Kidney (tissue), 14 donors: Measurements from ENCODE around the gene SMCO2. TPM values are rescaled to one million over a fixed set of nuclear protein-coding genes. Genes with fewer than 3 reads are reported as not detected.

Source experiments
- DNase-seq, 5 donors: peaks; one replicate each; pipeline ENCODE4 v3.0.0-alpha.2; 2013 to 2020
- FAIRE-seq: peaks from 2 replicates; lab custom pipeline; 2012; peaks lifted over from hg19 to GRCh38; lab: Jason Lieb, UNC
- H3K27ac ChIP-seq, 2 donors: one replicate each; pipeline ENCODE4 v1.7.0; 2013; ENCODE audit warnings: low read depth in 2 of 2, low read length in 2 of 2, inconsistent platforms in 1 of 2
- H3K27me3 ChIP-seq: one replicate; pipeline ENCODE4 v1.7.1; 2013; ENCODE audit warnings: low read length, inconsistent platforms; ENCODE audit not compliant: control insufficient read depth, insufficient read depth
- H3K36me3 ChIP-seq, 3 donors: one replicate each; pipeline versions ENCODE4 v1.7.0 to v1.7.1; 2013; ENCODE audit warnings: low read length in 3 of 3, control low read depth in 1 of 3, inconsistent platforms in 1 of 3; ENCODE audit not compliant: insufficient read depth in 3 of 3, control insufficient read depth in 2 of 3
- H3K4me1 ChIP-seq, 3 donors: one replicate each; pipeline versions ENCODE4 v1.7.0 to v1.7.1; 2013; ENCODE audit warnings: low read length in 3 of 3, inconsistent platforms in 1 of 3, low read depth in 1 of 3; ENCODE audit not compliant: control insufficient read depth in 2 of 3, insufficient read depth in 2 of 3
- H3K4me3 ChIP-seq, 3 donors: one replicate each; pipeline versions ENCODE4 v1.7.0 to v1.8.1; 2013; ENCODE audit warnings: low read length in 3 of 3, control low read depth in 1 of 3, inconsistent platforms in 1 of 3
- H3K9ac ChIP-seq, 3 donors: one replicate each; pipeline versions ENCODE4 v1.7.0 to v1.7.1; 2013; ENCODE audit warnings: low read length in 3 of 3, control low read depth in 1 of 3, inconsistent platforms in 1 of 3
- H3K9me3 ChIP-seq, 3 donors: one replicate each; pipeline versions ENCODE4 v1.7.0 to v1.7.1; 2013; ENCODE audit warnings: low read length in 3 of 3, control low read depth in 1 of 3, inconsistent platforms in 1 of 3; ENCODE audit not compliant: control insufficient read depth in 2 of 3, insufficient read depth in 1 of 3
- intact Hi-C: fragments of 100-400 bp; cut with DNase I; formaldehyde crosslinking; loops from one replicate; pipeline ENCODE4 v1.11.1; 2022
- polyA plus RNA-seq: library from polyadenylated mRNA; stranded (reverse); fragments of 350-450 nt; fragmentation: Illumina TruSeq; extraction: RNeasy Lipid Tissue Mini Kit (QIAGEN cat#74804); gene quantifications from one replicate; pipeline ENCODE4 v1.2.3, GENCODE V29; 2014; ENCODE audit warnings: low read depth, low replicate concordance; ENCODE audit not compliant: insufficient read depth
- total RNA-seq: library from RNA; stranded (reverse); fragmentation: NEBNext Ultra II Directional; extraction: Animal tissue kit (Norgen Biotek cat#: 25700); gene quantifications from one replicate; pipeline ENCODE4 v1.2.1, GENCODE V29; 2021
- TF ChIP-seq, protein P1 (sequence below): IDR thresholded peaks from 3 replicates; pipeline ENCODE4 v1.5.1; 2012; ENCODE audit warnings: mild to moderate bottlenecking, moderate library complexity, borderline replicate concordance; ENCODE audit not compliant: insufficient read depth; ENCODE audit errors: extremely low read depth
- donor health status: control.
- donor health status: control.
- donor health status: control.
- donor health status: control.
- donor health status: control.
- donor health status: DM: yes; HTN: yes; CAD: no.
- donor health status: Normal renal cell carcinoma (clear cell type).

SMCO2 gene
- total and polyA plus RNA-seq, 2 donors from 2014 or later = 0.38 TPM; not detected in 1

DNA sequence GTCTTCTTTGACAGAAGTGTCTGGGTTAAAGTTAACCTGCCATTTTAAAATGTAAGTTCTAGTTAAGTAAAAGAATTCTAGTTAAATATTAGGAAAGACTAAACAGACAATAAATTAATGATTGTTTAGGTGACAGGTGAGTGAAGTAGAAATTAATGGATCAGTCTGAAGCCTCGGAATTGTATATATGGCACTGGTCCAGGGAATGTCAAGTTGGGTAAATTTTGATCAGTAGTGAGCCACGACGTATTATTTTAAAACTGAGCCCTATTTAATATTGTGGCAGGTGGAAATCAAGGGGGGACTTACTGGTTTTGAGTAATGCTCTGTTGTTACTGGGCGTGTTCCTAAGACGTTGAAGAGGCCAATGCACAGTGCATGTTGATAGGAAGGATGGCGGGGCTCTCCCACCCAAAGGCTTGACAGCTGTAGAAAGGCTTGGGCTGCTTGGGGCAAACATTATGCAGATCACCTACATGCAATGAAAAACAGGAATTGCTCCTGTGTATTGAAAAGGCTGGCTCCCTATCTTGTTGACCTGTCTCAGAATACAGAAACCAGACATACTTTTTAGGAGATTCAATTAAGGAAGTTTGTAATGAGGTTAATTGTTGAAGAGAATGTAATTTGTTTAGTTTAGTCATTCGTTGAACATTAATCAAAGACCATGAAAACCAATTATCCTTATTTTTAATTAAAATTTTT, 71.6 kb downstream of the SMCO2 start:
- TF ChIP-seq, protein P1, sequence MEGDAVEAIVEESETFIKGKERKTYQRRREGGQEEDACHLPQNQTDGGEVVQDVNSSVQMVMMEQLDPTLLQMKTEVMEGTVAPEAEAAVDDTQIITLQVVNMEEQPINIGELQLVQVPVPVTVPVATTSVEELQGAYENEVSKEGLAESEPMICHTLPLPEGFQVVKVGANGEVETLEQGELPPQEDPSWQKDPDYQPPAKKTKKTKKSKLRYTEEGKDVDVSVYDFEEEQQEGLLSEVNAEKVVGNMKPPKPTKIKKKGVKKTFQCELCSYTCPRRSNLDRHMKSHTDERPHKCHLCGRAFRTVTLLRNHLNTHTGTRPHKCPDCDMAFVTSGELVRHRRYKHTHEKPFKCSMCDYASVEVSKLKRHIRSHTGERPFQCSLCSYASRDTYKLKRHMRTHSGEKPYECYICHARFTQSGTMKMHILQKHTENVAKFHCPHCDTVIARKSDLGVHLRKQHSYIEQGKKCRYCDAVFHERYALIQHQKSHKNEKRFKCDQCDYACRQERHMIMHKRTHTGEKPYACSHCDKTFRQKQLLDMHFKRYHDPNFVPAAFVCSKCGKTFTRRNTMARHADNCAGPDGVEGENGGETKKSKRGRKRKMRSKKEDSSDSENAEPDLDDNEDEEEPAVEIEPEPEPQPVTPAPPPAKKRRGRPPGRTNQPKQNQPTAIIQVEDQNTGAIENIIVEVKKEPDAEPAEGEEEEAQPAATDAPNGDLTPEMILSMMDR = no peak
- FAIRE-seq = no peak
- intact Hi-C loops = no loop called here

DNA sequence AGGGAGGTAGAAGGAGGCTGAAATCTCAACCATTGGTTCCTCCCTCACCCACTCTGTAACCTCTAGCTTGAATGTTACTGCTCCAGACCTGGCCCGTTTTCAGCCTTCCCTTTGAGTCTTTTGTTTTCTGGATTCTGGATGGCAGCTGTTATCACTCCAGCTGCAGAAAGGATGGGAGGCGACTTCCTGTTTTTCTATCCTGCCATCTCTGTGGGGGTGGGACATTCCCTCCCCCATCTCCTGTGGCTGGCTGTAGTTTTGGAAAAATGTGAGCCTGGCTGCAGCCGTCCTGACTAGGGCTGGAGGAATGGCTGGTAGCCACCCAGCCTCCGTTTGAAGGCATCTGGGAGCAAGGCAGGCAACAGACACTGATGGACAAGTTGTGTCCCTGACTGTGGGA, 74.5 kb downstream of the SMCO2 start:
- Histone ChIP-seq H3K9me3 (no peaks in the 10 kb centered on the region), H3K27ac (peak overlapping the region in 1 of 2 donors; percentile 49), H3K4me1 (peaks cover 5 to 15% (median 13%) of the 10 kb centered on the region in 3 donors), H3K36me3 (no peaks in the 10 kb centered on the region), H3K27me3 (no peaks in the 10 kb centered on the region), H3K4me3 (no peak overlapping the region), H3K9ac (no peak overlapping the region)
- intact Hi-C loops = no loop called here
- DNase-seq (peak; percentile 45 to 77 (median 64)), FAIRE-seq (no peak)
- TF ChIP-seq, protein P1 = no peak

More for the DNA sequence above, 71.6 kb downstream of the SMCO2 start:
- Histone ChIP-seq H3K9me3 (no peaks in the 10 kb centered on the region), H3K36me3 (no peaks in the 10 kb centered on the region), H3K27me3 (no peaks in the 10 kb centered on the region), H3K4me3 (no peak overlapping the region), H3K27ac (no peak overlapping the region), H3K4me1 (peaks cover 2 to 11% (median 9%) of the 10 kb centered on the region in 3 donors), H3K9ac (no peak overlapping the region)
- peak in 1 of 5 donors; percentile 32 for DNase-seq

DNA sequence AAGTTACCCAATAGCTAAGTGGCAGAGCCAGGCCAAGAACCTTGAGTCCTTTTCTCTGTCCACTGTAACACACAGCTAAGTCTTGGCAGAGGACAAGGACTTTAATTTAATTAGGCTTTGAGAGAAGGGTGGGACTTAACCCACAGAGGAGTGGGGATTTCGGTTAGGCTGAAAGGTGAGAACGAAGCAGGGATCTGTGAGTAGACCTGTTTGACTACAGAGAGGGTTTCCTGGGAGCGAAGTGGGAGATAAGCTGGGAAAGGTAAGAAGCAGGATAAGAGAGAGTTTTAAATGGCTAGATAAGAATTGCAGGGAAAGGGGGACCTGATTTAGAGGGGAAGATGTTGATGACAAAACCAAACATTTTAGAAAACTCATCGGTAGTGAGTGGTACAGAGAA, 75.4 kb downstream of the SMCO2 start:
- H3K27ac ChIP-seq = peak overlapping the region in 1 of 2 donors; percentile 8
- intact Hi-C loops = no loop called here
- H3K4me1 ChIP-seq = peaks cover 5 to 15% (median 13%) of the 10 kb centered on the region in 3 donors
- H3K36me3 ChIP-seq = no peaks in the 10 kb centered on the region
- no peak for DNase-seq
- FAIRE-seq = no peak
- TF ChIP-seq, protein P1 = no peak
- H3K4me3 ChIP-seq = no peak overlapping the region
- no peak overlapping the region for H3K9ac ChIP-seq
- no peaks in the 10 kb centered on the region for H3K27me3 ChIP-seq
- no peaks in the 10 kb centered on the region for H3K9me3 ChIP-seq
